ENCODE results near the gene PARS2. TPM values are rescaled to one million over a fixed set of nuclear protein-coding genes. Genes with fewer than 3 reads are reported as not detected.

The PARS2 gene
- total RNA-seq, 6 experiments from 2014 or later: 3.3 to 4.2 (median 3.6) TPM

- Mint-ChIP-seq H3K36me3 (ENCODE audit: low read depth) (no peaks in the 10 kb centered on the region), H3K9me3 (no peaks in the 10 kb centered on the region), H3K4me1 (ENCODE audit: low read depth) (peaks cover 45% of the 10 kb centered on the region), H3K27me3 (ENCODE audit: insufficient read depth) (peaks cover 7% of the 10 kb centered on the region), H3K27ac (0 out of 2 replicates have a peak overlapping the region, but pooled peaks have one; percentile 13), H3K4me3 (no peak overlapping the region)
- no peak for TF ChIP-seq CTCF (IDR thresholded peaks at IDR 0.05)
- no peak for DNase-seq
These were observed 43.4 kb upstream of the PARS2 start for GRCh38 chr1:54807756-54808155.

- no peaks in the 10 kb centered on the region for H3K36me3 Mint-ChIP-seq (ENCODE audit: low read depth)
- peak; percentile 45 for DNase-seq
- peaks cover 7% of the 10 kb centered on the region for H3K27me3 Mint-ChIP-seq (ENCODE audit: insufficient read depth)
- TF ChIP-seq CTCF (IDR thresholded peaks at IDR 0.05): no peak
- H3K4me1 Mint-ChIP-seq (ENCODE audit: low read depth): peaks cover 45% of the 10 kb centered on the region
- no peaks in the 10 kb centered on the region for H3K9me3 Mint-ChIP-seq
- H3K4me3 Mint-ChIP-seq: no peak overlapping the region
- H3K27ac Mint-ChIP-seq: no peak overlapping the region
These were observed 42.7 kb upstream of the PARS2 start for GRCh38 chr1:54806931-54807611.

GRCh38 chr1:54805981-54806381 lies 41.7 kb upstream of the PARS2 start:
- H3K4me3 Mint-ChIP-seq: no peak overlapping the region
- H3K27me3 Mint-ChIP-seq (ENCODE audit: insufficient read depth): peaks cover 8% of the 10 kb centered on the region
- no peaks in the 10 kb centered on the region for H3K9me3 Mint-ChIP-seq
- H3K27ac Mint-ChIP-seq: no peak overlapping the region
- TF ChIP-seq CTCF (IDR thresholded peaks at IDR 0.05): no peak
- H3K36me3 Mint-ChIP-seq (ENCODE audit: low read depth): no peaks in the 10 kb centered on the region
- peaks cover 45% of the 10 kb centered on the region for H3K4me1 Mint-ChIP-seq (ENCODE audit: low read depth)
- DNase-seq: no peak

GRCh38 chr1:54805466-54805865 lies 41.1 kb upstream of the PARS2 start:
- H3K9me3 Mint-ChIP-seq: no peaks in the 10 kb centered on the region
- H3K4me1 Mint-ChIP-seq (ENCODE audit: low read depth): peaks cover 45% of the 10 kb centered on the region
- no peak for DNase-seq
- H3K27me3 Mint-ChIP-seq (ENCODE audit: insufficient read depth): peaks cover 7% of the 10 kb centered on the region
- H3K27ac Mint-ChIP-seq: no peak overlapping the region
- no peaks in the 10 kb centered on the region for H3K36me3 Mint-ChIP-seq (ENCODE audit: low read depth)
- no peak for TF ChIP-seq CTCF (IDR thresholded peaks at IDR 0.05)
- H3K4me3 Mint-ChIP-seq: no peak overlapping the region

GRCh38 chr1:54804471-54805132 lies 40.3 kb upstream of the PARS2 start:
- TF ChIP-seq CTCF (IDR thresholded peaks at IDR 0.05): no peak
- peak; percentile 7 for DNase-seq
- H3K36me3 Mint-ChIP-seq (ENCODE audit: low read depth): no peaks in the 10 kb centered on the region
- H3K9me3 Mint-ChIP-seq: no peaks in the 10 kb centered on the region
- peak overlapping the region; percentile 74 for H3K27ac Mint-ChIP-seq
- peaks cover 39% of the 10 kb centered on the region for H3K4me1 Mint-ChIP-seq (ENCODE audit: low read depth)
- H3K27me3 Mint-ChIP-seq (ENCODE audit: insufficient read depth): peaks cover 15% of the 10 kb centered on the region
- H3K4me3 Mint-ChIP-seq: no peak overlapping the region; the same call in 1 of the 2 replicates
